Endodermal cell (in vitro differentiated cells): Measurements from ENCODE around the gene ZNF593OS. TPM values are rescaled to one million over a fixed set of nuclear protein-coding genes. Genes with fewer than 3 reads are reported as not detected.

ENCODE experiments used
- DNase-seq: peaks from one replicate; pipeline ENCODE4 v3.0.0-alpha.2; 2017
- H3K27ac ChIP-seq: 2 replicates; pipeline ENCODE4 v1.5.1; 2013; ENCODE audit warnings: mild to moderate bottlenecking, low read depth, low read length, moderate library complexity
- H3K27me3 ChIP-seq: 2 replicates; pipeline ENCODE4 v1.6.1; 2013; ENCODE audit warnings: mild to moderate bottlenecking, low read length, moderate library complexity; ENCODE audit not compliant: insufficient read depth, control insufficient read depth, poor library complexity, severe bottlenecking
- H3K36me3 ChIP-seq: 2 replicates; pipeline ENCODE4 v1.7.0; 2013; ENCODE audit warnings: mild to moderate bottlenecking, low read length, moderate library complexity; ENCODE audit not compliant: control insufficient read depth, insufficient read depth
- H3K4me1 ChIP-seq: one replicate; pipeline ENCODE4 v1.7.0; 2013; ENCODE audit warnings: low read length; ENCODE audit not compliant: control insufficient read depth, insufficient read depth
- H3K4me3 ChIP-seq: 2 replicates; pipeline ENCODE4 v1.5.1; 2013; ENCODE audit warnings: mild to moderate bottlenecking, low read length, moderate library complexity
- H3K9ac ChIP-seq: 2 replicates; pipeline ENCODE4 v1.6.1; 2013; ENCODE audit warnings: mild to moderate bottlenecking, low read length, moderate library complexity; ENCODE audit not compliant: poor library complexity, severe bottlenecking; ENCODE audit errors: extremely low read depth
- H3K9me3 ChIP-seq: 2 replicates; pipeline ENCODE4 v1.6.1; 2013; ENCODE audit warnings: mild to moderate bottlenecking, low read length, moderate library complexity; ENCODE audit not compliant: control insufficient read depth
- H3K27ac Mint-ChIP-seq: 2 replicates; pipeline ENCODE4 v1.8.0; 2020; ENCODE audit warnings: mixed read lengths
- H3K27me3 Mint-ChIP-seq: 2 replicates; pipeline ENCODE4 v1.8.0; 2021; ENCODE audit warnings: mild to moderate bottlenecking, mixed read lengths; ENCODE audit not compliant: insufficient read depth
- H3K36me3 Mint-ChIP-seq: 2 replicates; pipeline ENCODE4 v1.8.0; 2020; ENCODE audit warnings: low read depth, mixed read lengths
- H3K4me1 Mint-ChIP-seq: 2 replicates; pipeline ENCODE4 v1.8.0; 2020; ENCODE audit warnings: mixed read lengths
- H3K4me3 Mint-ChIP-seq: 2 replicates; pipeline ENCODE4 v1.8.0; 2020; ENCODE audit warnings: mild to moderate bottlenecking, moderate library complexity, mixed read lengths
- H3K9me3 Mint-ChIP-seq: 2 replicates; pipeline ENCODE4 v1.8.0; 2020; ENCODE audit warnings: mild to moderate bottlenecking, mixed read lengths
- CTCF ChIP-seq: fragments of 200-600 bp; sonication (generic); conservative IDR thresholded peaks from 2 replicates; pipeline ENCODE4 v1.5.0; 2021; ENCODE audit warnings: antibody characterized with exemption, mild to moderate bottlenecking
- WGBS, 2 experiments: methylation state at CpG; one replicate each; pipeline versions ENCODE4 v1.1.5 to v1.1.7; 2013; ENCODE audit warnings: missing lambda C conversion rate in 2 of 2, mixed read lengths in 1 of 2; ENCODE audit not compliant: insufficient coverage in 1 of 2, insufficient read length in 1 of 2; 5-methylcytosine and 5-hydroxymethylcytosine counted together
- total RNA-seq, 2 donors: library from RNA; stranded (reverse); fragmentation: NEBNext Ultra II Directional in 1 of 2; extraction: Animal tissue kit (Norgen Biotek cat#: 25700) in 1 of 2; gene quantifications; 2 replicates in 1 of 2; 3 replicates in 1 of 2; pipeline ENCODE4 v1.2.1, GENCODE V29; 2021

ZNF593OS gene
- total RNA-seq, 2 donors from 2014 or later, result not detected

- TF ChIP-seq CTCF, result no peak
- no peak overlapping the region for H3K27ac ChIP-seq
- DNase-seq, result no peak
- Mint-ChIP-seq H3K27me3 (no peaks in the 10 kb centered on the region), H3K4me3 (no peak overlapping the region), H3K36me3 (peaks cover 23% of the 10 kb centered on the region), H3K4me1 (peaks cover 21% of the 10 kb centered on the region), H3K9me3 (no peaks in the 10 kb centered on the region), H3K27ac (no peak overlapping the region)
- no peaks in the 10 kb centered on the region for H3K9me3 ChIP-seq
- WGBS, 2 experiments, result 88 to 100% methylated on average over 1 to 5 of the region's 7 CpGs
- no peak overlapping the region for H3K9ac ChIP-seq
- no peaks in the 10 kb centered on the region for H3K4me1 ChIP-seq
- H3K36me3 ChIP-seq, result peaks cover 18% of the 10 kb centered on the region
- H3K27me3 ChIP-seq, result no peaks in the 10 kb centered on the region
- no peak overlapping the region for H3K4me3 ChIP-seq
These were observed 48.4 kb downstream of the ZNF593OS start for GRCh38 chr1:26122988-26123973.

- WGBS, 2 experiments, result 91 to 93% methylated on average over 5 to 8 of the region's 8 CpGs
These were observed 49.5 kb downstream of the ZNF593OS start for GRCh38 chr1:26121854-26122773.

More at GRCh38 chr1:26121854-26122773, 49.5 kb downstream of the ZNF593OS start:
- H3K36me3 ChIP-seq, result peaks cover 21% of the 10 kb centered on the region
- H3K4me1 ChIP-seq, result no peaks in the 10 kb centered on the region
- peaks cover 12% of the 10 kb centered on the region for H3K4me1 Mint-ChIP-seq
- no peaks in the 10 kb centered on the region for H3K27me3 ChIP-seq
- no peak overlapping the region for H3K9ac ChIP-seq
- H3K27me3 Mint-ChIP-seq, result no peaks in the 10 kb centered on the region
- DNase-seq, result no peak
- no peaks in the 10 kb centered on the region for H3K9me3 Mint-ChIP-seq
- no peak overlapping the region for H3K4me3 ChIP-seq
- H3K4me3 Mint-ChIP-seq, result no peak overlapping the region
- H3K27ac ChIP-seq, result no peak overlapping the region
- no peak overlapping the region for H3K27ac Mint-ChIP-seq
- TF ChIP-seq CTCF, result no peak
- peaks cover 31% of the 10 kb centered on the region for H3K36me3 Mint-ChIP-seq
- no peaks in the 10 kb centered on the region for H3K9me3 ChIP-seq
